NCI-H526 treated with DMSO at 0.1 percent for 48 hours (cell line): Measurements from ENCODE around the gene SPDYE17.
"Not testable (repeated sequence)": the region's sequence is repeated elsewhere in the genome, so short reads cannot be mapped to it uniquely, and the experiment has no call there.

Source experiments
- DNase-seq: peaks from one replicate; lab custom pipeline; 2025; lab: John Stamatoyannopoulos, UW

SPDYE17 gene

DNA sequence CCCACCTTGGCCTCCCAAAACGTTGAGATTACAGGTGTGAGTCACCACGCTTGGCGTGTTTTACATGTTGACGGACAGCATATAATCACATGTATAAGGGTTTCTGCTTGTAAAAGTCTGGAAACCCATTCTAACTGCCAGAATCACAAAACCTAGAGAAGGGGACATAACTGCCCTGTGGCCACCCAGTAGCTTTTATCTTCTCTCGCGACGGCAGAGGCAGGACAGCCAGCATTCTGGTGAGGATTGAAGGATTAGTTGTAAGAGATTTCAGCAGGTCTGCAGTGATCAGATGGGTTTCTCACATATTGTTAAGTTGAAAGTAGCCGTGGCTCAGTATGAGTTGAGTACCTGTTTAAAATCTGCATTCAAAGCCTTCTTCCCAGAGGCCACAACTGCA lies 59.8 kb downstream of the SPDYE17 start:
- not testable (repeated sequence) for DNase-seq
